HG02759 (cell line): ENCODE results near the gene OSBPL10.
"Not testable (repeated sequence)": the region's sequence is repeated elsewhere in the genome, so short reads cannot be mapped to it uniquely, and the experiment has no call there.

ENCODE experiments used
- ATAC-seq: cut with Tn5 transposase; IDR thresholded peaks from one replicate; pipeline ENCODE4 v1.9.1; 2021; ENCODE audit warnings: mild to moderate bottlenecking, moderate library complexity; ENCODE audit not compliant: unreplicated experiment

The OSBPL10 gene

GRCh38 chr3:31821118-31821517 is 159.9 kb downstream of the OSBPL10 start:
- no peak for ATAC-seq

- ATAC-seq: no peak
Observed at GRCh38 chr3:31819441-31819840, 161.6 kb downstream of the OSBPL10 start.

GRCh38 chr3:31817411-31817966 is 163.6 kb downstream of the OSBPL10 start:
- no peak for ATAC-seq

- ATAC-seq: no peak
Observed at GRCh38 chr3:31815631-31816440, 165.2 kb downstream of the OSBPL10 start.

GRCh38 chr3:31815006-31815405 is 166.1 kb downstream of the OSBPL10 start:
- ATAC-seq: no peak

- ATAC-seq: no peak
Observed at GRCh38 chr3:31813686-31814085, 167.4 kb downstream of the OSBPL10 start.

GRCh38 chr3:31813197-31813596 is 167.9 kb downstream of the OSBPL10 start:
- no peak for ATAC-seq

- ATAC-seq: no peak
Observed at GRCh38 chr3:31810991-31811433, 170.1 kb downstream of the OSBPL10 start.

- no peak for ATAC-seq
Observed at GRCh38 chr3:31808143-31808720, 172.8 kb downstream of the OSBPL10 start.

GRCh38 chr3:31804251-31805051 is 176.6 kb downstream of the OSBPL10 start:
- ATAC-seq: no peak

- ATAC-seq: no peak
Observed at GRCh38 chr3:31802981-31803740, 177.9 kb downstream of the OSBPL10 start.

- ATAC-seq: no peak
Observed at GRCh38 chr3:31800436-31800835, 180.6 kb downstream of the OSBPL10 start.

- no peak for ATAC-seq
Observed at GRCh38 chr3:31798840-31799239, 182.2 kb downstream of the OSBPL10 start.

GRCh38 chr3:31793821-31794220 is 187.2 kb downstream of the OSBPL10 start:
- no peak for ATAC-seq

- no peak for ATAC-seq
Observed at GRCh38 chr3:31791090-31791430, 190.0 kb downstream of the OSBPL10 start.

- ATAC-seq: no peak
Observed at GRCh38 chr3:31790193-31791089, 190.6 kb downstream of the OSBPL10 start.

- no peak for ATAC-seq
Observed at GRCh38 chr3:31789429-31789828, 191.6 kb downstream of the OSBPL10 start.

GRCh38 chr3:31785734-31786133 is 195.3 kb downstream of the OSBPL10 start:
- ATAC-seq: no peak

- no peak for ATAC-seq
Observed at GRCh38 chr3:31785286-31785685, 195.8 kb downstream of the OSBPL10 start.

- not testable (repeated sequence) for ATAC-seq
Observed at GRCh38 chr3:31783851-31784250, 197.2 kb downstream of the OSBPL10 start.
